ENCODE results near the gene LRRC43.

DNA sequence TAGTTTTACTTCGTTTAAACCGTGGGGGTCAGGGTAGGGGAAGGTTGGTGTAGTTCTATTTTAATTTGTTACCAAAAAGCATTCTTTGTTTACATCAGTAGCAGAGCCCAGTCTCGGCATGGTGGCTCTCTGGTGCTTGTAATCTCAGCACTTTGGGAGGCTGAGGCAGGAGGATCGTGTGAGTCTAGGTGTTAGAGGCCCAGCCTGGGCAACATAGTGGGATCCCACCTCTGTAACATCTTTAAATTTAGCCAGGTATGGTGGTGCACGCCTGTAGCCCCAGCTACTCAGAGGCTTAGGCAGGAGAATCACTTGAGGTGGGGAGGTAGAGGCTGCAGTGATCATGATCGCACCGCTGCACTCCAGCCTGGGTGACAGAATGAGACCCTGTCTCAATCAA lies 2.2 kb downstream of the LRRC43 start:
- TF ChIP-seq POLR2A (IDR thresholded peaks at IDR 0.05) (no peak), POLR2AphosphoS5 (IDR thresholded peaks at IDR 0.05) (no peak)
